ENCODE results near the gene TMA7B.
"Not testable (repeated sequence)": the region's sequence is repeated elsewhere in the genome, so short reads cannot be mapped to it uniquely, and the experiment has no call there.

The TMA7B gene

GRCh38 chr22:39983346-39983745, 23.1 kb downstream of the TMA7B start:
- no peak for DNase-seq (ENCODE audit: low read depth in 2 of 2)

- no peak for DNase-seq (ENCODE audit: low read depth in 2 of 2)
Observed at GRCh38 chr22:39984006-39984405, 23.8 kb downstream of the TMA7B start.

- DNase-seq (ENCODE audit: low read depth in 2 of 2): no peak
Observed at GRCh38 chr22:39984746-39985145, 24.5 kb downstream of the TMA7B start.

- no peak for DNase-seq (ENCODE audit: low read depth in 2 of 2)
Observed at GRCh38 chr22:39985383-39986035, 25.3 kb downstream of the TMA7B start.

GRCh38 chr22:39988386-39989114, 28.4 kb downstream of the TMA7B start:
- DNase-seq (ENCODE audit: low read depth in 2 of 2): no peak

- no peak for DNase-seq (ENCODE audit: low read depth in 2 of 2)
Observed at GRCh38 chr22:39989633-39990032, 29.4 kb downstream of the TMA7B start.

- no peak for DNase-seq (ENCODE audit: low read depth in 2 of 2)
Observed at GRCh38 chr22:39990686-39991085, 30.5 kb downstream of the TMA7B start.

- no peak for DNase-seq (ENCODE audit: low read depth in 2 of 2)
Observed at GRCh38 chr22:39991159-39991860, 31.1 kb downstream of the TMA7B start.

GRCh38 chr22:39992088-39992826, 32.1 kb downstream of the TMA7B start:
- DNase-seq (ENCODE audit: low read depth in 2 of 2): no peak

GRCh38 chr22:39992894-39993293, 32.7 kb downstream of the TMA7B start:
- DNase-seq (ENCODE audit: low read depth in 2 of 2): not testable (repeated sequence)

GRCh38 chr22:39994041-39994565, 33.9 kb downstream of the TMA7B start:
- DNase-seq (ENCODE audit: low read depth in 2 of 2): peak; percentile 46 to 54

- peak in 1 of 2 donors; percentile 18 for DNase-seq (ENCODE audit: low read depth in 2 of 2)
Observed at GRCh38 chr22:39994566-39995392, 34.6 kb downstream of the TMA7B start, which contains the start of gene FAM83F. TSS of gene FAM83F (plus strand) at chr22:39994954. CDS start at chr22:39995043, 89 bp downstream.

- DNase-seq (ENCODE audit: low read depth in 2 of 2): no peak
Observed at GRCh38 chr22:39995393-39996252, 35.4 kb downstream of the TMA7B start.

- DNase-seq (ENCODE audit: low read depth in 2 of 2): no peak
Observed at GRCh38 chr22:39996732-39997131, 36.5 kb downstream of the TMA7B start.

- no peak for DNase-seq (ENCODE audit: low read depth in 2 of 2)
Observed at GRCh38 chr22:39997421-39997820, 37.2 kb downstream of the TMA7B start.

GRCh38 chr22:39997939-39998726, 37.9 kb downstream of the TMA7B start:
- no peak for DNase-seq (ENCODE audit: low read depth in 2 of 2)

- DNase-seq (ENCODE audit: low read depth in 2 of 2): no peak
Observed at GRCh38 chr22:39999144-39999757, 39.1 kb downstream of the TMA7B start.

- no peak for DNase-seq (ENCODE audit: low read depth in 2 of 2)
Observed at GRCh38 chr22:40000171-40000570, 40.0 kb downstream of the TMA7B start.

GRCh38 chr22:40001106-40001505, 40.9 kb downstream of the TMA7B start:
- no peak for DNase-seq (ENCODE audit: low read depth in 2 of 2)
